SK-N-MC (cell line): Measurements from ENCODE around the gene BCORL1.

Experiments
- EZH2 ChIP-seq: fragments of 200-600 bp; sonication (generic); IDR thresholded peaks from one replicate; pipeline ENCODE4 v1.6.1; 2017; ENCODE audit warnings: antibody characterized with exemption
- FOXP2 ChIP-seq: optimal IDR thresholded peaks from 2 replicates; pipeline ENCODE3; 2011; ENCODE audit warnings: mild to moderate bottlenecking, moderate library complexity; ENCODE audit not compliant: insufficient read depth; ENCODE audit errors: extremely low read length, control extremely low read depth

DNA sequence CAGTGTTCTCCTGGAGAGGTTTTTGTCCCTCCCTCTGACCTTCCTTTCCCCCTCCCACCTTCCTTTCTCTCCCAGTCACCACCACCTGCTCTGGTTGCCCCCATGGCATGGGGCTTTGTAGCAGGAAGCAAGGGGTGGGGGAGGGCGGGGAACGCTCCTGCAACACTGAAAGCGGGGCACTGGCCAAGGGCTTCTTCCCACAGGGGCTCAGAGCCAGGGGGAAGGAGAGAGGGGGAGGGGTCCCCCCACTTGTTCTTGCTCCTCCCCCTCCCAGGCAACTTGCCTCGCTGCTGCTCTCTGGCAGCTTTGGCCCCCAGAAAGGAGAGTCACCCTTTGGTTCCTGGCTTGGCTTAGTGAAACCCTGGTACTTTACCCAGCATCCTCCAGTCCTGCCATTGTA is 48.4 kb downstream of the BCORL1 start:
- TF ChIP-seq EZH2 = no peak
- no peak for TF ChIP-seq FOXP2
